Loucy (cell line): ENCODE data around the gene REC8.

ENCODE experiments used
- H2AFZ ChIP-seq: fragments of 200-600 bp; sonication (generic); 2 replicates; pipeline ENCODE4 v1.6.0; 2016; ENCODE audit warnings: antibody characterized with exemption, mild to moderate bottlenecking, low read length, moderate library complexity
- H3F3A ChIP-seq: fragments of 200-600 bp; 2 replicates; pipeline ENCODE4 v1.6.0; 2016; ENCODE audit warnings: antibody characterized with exemption, low read depth, mild to moderate bottlenecking
- H3K27me3 ChIP-seq: fragments of 200-600 bp; sonication (generic); 2 replicates; pipeline ENCODE4 v1.6.1; 2014; ENCODE audit warnings: low read length, mild to moderate bottlenecking; ENCODE audit not compliant: insufficient read depth, poor library complexity, severe bottlenecking
- H3K36me3 ChIP-seq: fragments of 200-600 bp; sonication (generic); 2 replicates; pipeline ENCODE4 v1.6.1; 2016; ENCODE audit warnings: low read length; ENCODE audit not compliant: insufficient read depth
- H3K4me1 ChIP-seq: fragments of 200-600 bp; sonication (generic); 2 replicates; pipeline ENCODE4 v1.5.1; 2014; ENCODE audit warnings: low read length, mild to moderate bottlenecking; ENCODE audit not compliant: insufficient read depth, poor library complexity, severe bottlenecking
- H3K4me2 ChIP-seq: fragments of 200-600 bp; sonication (generic); 2 replicates; pipeline ENCODE4 v1.6.0; 2014; ENCODE audit warnings: antibody characterized with exemption, low read length, low read depth, mild to moderate bottlenecking; ENCODE audit not compliant: poor library complexity, severe bottlenecking
- H3K4me3 ChIP-seq: fragments of 200-600 bp; sonication (generic); 2 replicates; pipeline ENCODE4 v1.5.1; 2014; ENCODE audit warnings: low read length, mild to moderate bottlenecking, mixed read lengths; ENCODE audit not compliant: poor library complexity, severe bottlenecking
- H3K79me2 ChIP-seq: fragments of 200-600 bp; sonication (generic); 2 replicates; pipeline ENCODE4 v1.6.1; 2014; ENCODE audit warnings: low read length; ENCODE audit not compliant: insufficient read depth
- H3K9ac ChIP-seq: fragments of 200-600 bp; sonication (generic); 2 replicates; pipeline ENCODE4 v1.6.0; 2014; ENCODE audit warnings: mild to moderate bottlenecking, low read depth, low read length, moderate library complexity; ENCODE audit not compliant: poor library complexity, severe bottlenecking
- H3K9me2 ChIP-seq: fragments of 200-600 bp; sonication (generic); replicated peaks from 2 replicates; pipeline ENCODE4 v1.6.1; 2016; ENCODE audit warnings: low read depth, low read length, mixed read lengths
- H3K9me3 ChIP-seq: fragments of 200-600 bp; sonication (generic); 2 replicates; pipeline ENCODE4 v1.6.1; 2014; ENCODE audit warnings: mild to moderate bottlenecking, antibody characterized with exemption, low read length, low read depth; ENCODE audit not compliant: insufficient read depth
- H4K20me1 ChIP-seq: fragments of 200-600 bp; sonication (generic); 2 replicates; pipeline ENCODE4 v1.6.0; 2014; ENCODE audit warnings: antibody characterized with exemption, low read length, mild to moderate bottlenecking; ENCODE audit not compliant: insufficient read depth, poor library complexity, severe bottlenecking
- CTCF ChIP-seq: fragments of 200-600 bp; sonication (generic); conservative IDR thresholded peaks from 2 replicates; pipeline ENCODE4 v1.5.1; 2014; ENCODE audit warnings: mild to moderate bottlenecking, antibody characterized with exemption, low read length
- EZH2phosphoT487 ChIP-seq: fragments of 200-600 bp; IDR thresholded peaks from 2 replicates; pipeline ENCODE4 v1.6.1; 2018; ENCODE audit warnings: antibody characterized with exemption, mild to moderate bottlenecking, moderate library complexity, borderline replicate concordance

REC8 gene

GRCh38 chr14:24177041-24177825 lies 5.4 kb downstream of the REC8 start:
- no peaks in the 10 kb centered on the region for H3K79me2 ChIP-seq
- H3K4me3 ChIP-seq: no peak overlapping the region
- TF ChIP-seq CTCF (no peak), EZH2phosphoT487 (no peak)
- no peak overlapping the region for H2AFZ ChIP-seq
- H3K9me2 ChIP-seq: no peaks in the 10 kb centered on the region
- no peak overlapping the region for H3K9ac ChIP-seq
- H3K4me2 ChIP-seq: no peak overlapping the region
- H4K20me1 ChIP-seq: no peaks in the 10 kb centered on the region
- H3F3A ChIP-seq: no peaks in the 10 kb centered on the region
- H3K27me3 ChIP-seq: no peaks in the 10 kb centered on the region
- peaks cover 7% of the 10 kb centered on the region; the same call in 1 of the 2 replicates for H3K36me3 ChIP-seq
- no peaks in the 10 kb centered on the region for H3K9me3 ChIP-seq
- no peaks in the 10 kb centered on the region for H3K4me1 ChIP-seq

- H3K79me2 ChIP-seq: no peaks in the 10 kb centered on the region
- H3K9me2 ChIP-seq: no peaks in the 10 kb centered on the region
- peaks cover 7% of the 10 kb centered on the region; the same call in 1 of the 2 replicates for H3K36me3 ChIP-seq
- H2AFZ ChIP-seq: no peak overlapping the region
- TF ChIP-seq EZH2phosphoT487 (no peak), CTCF (no peak)
- H3K4me3 ChIP-seq: no peak overlapping the region
- no peaks in the 10 kb centered on the region for H3K4me1 ChIP-seq
- no peaks in the 10 kb centered on the region for H3K9me3 ChIP-seq
- no peak overlapping the region for H3K4me2 ChIP-seq
- H3K27me3 ChIP-seq: no peaks in the 10 kb centered on the region
- no peak overlapping the region for H3K9ac ChIP-seq
- no peaks in the 10 kb centered on the region for H3F3A ChIP-seq
- H4K20me1 ChIP-seq: no peaks in the 10 kb centered on the region
Observed at GRCh38 chr14:24177891-24178290, 6.0 kb downstream of the REC8 start.

- Histone ChIP-seq H3K79me2 (no peaks in the 10 kb centered on the region), H3K9me2 (no peaks in the 10 kb centered on the region), H3K4me2 (no peak overlapping the region), H3K9ac (no peak overlapping the region), H3K9me3 (no peaks in the 10 kb centered on the region), H4K20me1 (no peaks in the 10 kb centered on the region), H3F3A (no peaks in the 10 kb centered on the region), H3K36me3 (peaks cover 7% of the 10 kb centered on the region; the same call in 1 of the 2 replicates), H2AFZ (no peak overlapping the region), H3K27me3 (no peaks in the 10 kb centered on the region), H3K4me1 (no peaks in the 10 kb centered on the region), H3K4me3 (no peak overlapping the region)
- TF ChIP-seq CTCF (no peak), EZH2phosphoT487 (no peak)
Observed at GRCh38 chr14:24178399-24179178, 6.7 kb downstream of the REC8 start.
